Sigmoid colon (tissue), 7 donors: ENCODE data around the gene TBP. TPM values are rescaled to one million over a fixed set of nuclear protein-coding genes. Genes with fewer than 3 reads are reported as not detected.

Source experiments
- DNase-seq: peaks from one replicate; pipeline ENCODE4 v3.0.0-alpha.2; 2019
- H3K27ac ChIP-seq, 4 donors: fragments of 200-600 bp; sonication (generic); one replicate each; pipeline ENCODE4 v1.5.1; 2016 to 2019; ENCODE audit warnings: mild to moderate bottlenecking in 1 of 4
- H3K27me3 ChIP-seq, 3 donors: fragments of 200-600 bp; sonication (generic); one replicate each; pipeline ENCODE4 v1.5.1; 2019; ENCODE audit warnings: mild to moderate bottlenecking in 1 of 3
- H3K36me3 ChIP-seq, 4 donors: fragments of 200-600 bp; sonication (generic); one replicate each; pipeline ENCODE4 v1.5.1; 2016 to 2019
- H3K4me1 ChIP-seq, 4 donors: fragments of 200-600 bp; sonication (generic); one replicate each; pipeline ENCODE4 v1.5.1; 2017 to 2019
- H3K4me3 ChIP-seq, 4 donors: fragments of 200-600 bp; sonication (generic); one replicate each; pipeline ENCODE4 v1.5.1; 2017 to 2019; ENCODE audit warnings: mild to moderate bottlenecking in 2 of 4, moderate library complexity in 1 of 4
- H3K9me3 ChIP-seq, 4 donors: fragments of 200-600 bp in 3 of 4; sonication (generic) in 3 of 4; one replicate each; pipeline versions ENCODE4 v1.5.1 to v1.6.1; 2013 to 2019
- CTCF ChIP-seq, 4 experiments: fragments of 450-650 bp in 3 of 4; fragments of 200-600 bp in 1 of 4; IDR thresholded peaks; one replicate each; pipeline ENCODE4 v1.5.1; 2016 to 2019; ENCODE audit warnings: antibody characterized with exemption in 4 of 4, mild to moderate bottlenecking in 3 of 4, moderate library complexity in 2 of 4
- EP300 ChIP-seq, 4 donors: sonication (generic); formaldehyde crosslinking; IDR thresholded peaks; one replicate each; pipeline ENCODE4 v1.6.1; 2017; ENCODE audit warnings: antibody characterized with exemption in 4 of 4
- POLR2A ChIP-seq, 2 donors: fragments of 450-650 bp; IDR thresholded peaks; one replicate each; pipeline ENCODE4 v1.6.1; 2016; ENCODE audit warnings: antibody characterized with exemption in 2 of 2, mild to moderate bottlenecking in 2 of 2, moderate library complexity in 2 of 2
- POLR2AphosphoS5 ChIP-seq, 4 donors: sonication (generic); formaldehyde crosslinking; IDR thresholded peaks; one replicate each; pipeline ENCODE4 v1.6.1; 2017; ENCODE audit warnings: antibody characterized with exemption in 4 of 4
- WGBS, 2 donors: extraction: QIAGEN DNeasy Blood & Tissue Kit; methylation state at CpG; one replicate each; pipeline ENCODE4 v1.1.7; 2013; 5-methylcytosine and 5-hydroxymethylcytosine counted together
- intact Hi-C: fragments of 100-400 bp; cut with DNase I; formaldehyde crosslinking; loops from one replicate; pipeline ENCODE4 v1.15.1; 2023
- polyA plus RNA-seq, 3 donors: library from polyadenylated mRNA; stranded (reverse); fragments of 200-250 nt; gene quantifications; one replicate each; pipeline ENCODE4 v1.2.3, GENCODE V29; 2013
- total RNA-seq, 4 donors: library from RNA; depleted of rRNA; stranded (reverse); fragments of >200 nt; gene quantifications; one replicate each; pipeline ENCODE4 v1.1.0, GENCODE V29; 2016
- donor health status: healthy with polysubstance abuse.
- donor health status: Bipolar disorder and iron deficiency.
- donor health status: healthy.

Gene TBP
- total and polyA plus RNA-seq, 7 donors: 6.0 to 31.0 (median 17.1) TPM

- TF ChIP-seq POLR2A (IDR thresholded peaks at IDR 0.05): no peak
- no peak for TF ChIP-seq CTCF (IDR thresholded peaks at IDR 0.05)
- no peak for TF ChIP-seq EP300 (IDR thresholded peaks at IDR 0.05)
- no peak for TF ChIP-seq POLR2AphosphoS5 (IDR thresholded peaks at IDR 0.05)
- Histone ChIP-seq H3K27ac (no peak overlapping the region), H3K9me3 (no peaks in the 10 kb centered on the region), H3K4me3 (no peak overlapping the region), H3K27me3 (no peaks in the 10 kb centered on the region), H3K4me1 (no peaks in the 10 kb centered on the region), H3K36me3 (no peaks in the 10 kb centered on the region)
- intact Hi-C loops: no loop called here
- no peak for DNase-seq
- 92 to 93% methylated on average over 3 of the region's 3 CpGs for WGBS, 2 donors
Measured at GRCh38 chr6:170509723-170510018, 44.5 kb upstream of the TBP start.

- Histone ChIP-seq H3K4me3 (no peak overlapping the region), H3K27me3 (no peaks in the 10 kb centered on the region), H3K4me1 (no peaks in the 10 kb centered on the region), H3K36me3 (no peaks in the 10 kb centered on the region), H3K9me3 (no peaks in the 10 kb centered on the region), H3K27ac (no peak overlapping the region)
- DNase-seq: no peak
- 92% methylated on average over 20 of the region's 20 CpGs for WGBS, 2 donors
- intact Hi-C loops: no loop called here
- TF ChIP-seq EP300 (IDR thresholded peaks at IDR 0.05) (no peak), POLR2AphosphoS5 (IDR thresholded peaks at IDR 0.05) (no peak), POLR2A (IDR thresholded peaks at IDR 0.05) (no peak), CTCF (IDR thresholded peaks at IDR 0.05) (no peak)
Measured at GRCh38 chr6:170510631-170511030, 43.5 kb upstream of the TBP start.

GRCh38 chr6:170512249-170512648 lies 41.9 kb upstream of the TBP start:
- no peaks in the 10 kb centered on the region for H3K4me1 ChIP-seq
- no peaks in the 10 kb centered on the region for H3K27me3 ChIP-seq
- H3K4me3 ChIP-seq: no peak overlapping the region
- intact Hi-C loops: no loop called here
- H3K36me3 ChIP-seq: no peaks in the 10 kb centered on the region
- no peak overlapping the region for H3K27ac ChIP-seq
- WGBS, 2 donors: 86% methylated on average over 4 of the region's 4 CpGs
- TF ChIP-seq POLR2A (IDR thresholded peaks at IDR 0.05) (no peak), CTCF (IDR thresholded peaks at IDR 0.05) (no peak), POLR2AphosphoS5 (IDR thresholded peaks at IDR 0.05) (no peak), EP300 (IDR thresholded peaks at IDR 0.05) (no peak)
- H3K9me3 ChIP-seq: no peaks in the 10 kb centered on the region
- DNase-seq: no peak

GRCh38 chr6:170514908-170515307 lies 39.3 kb upstream of the TBP start:
- 81 to 86% methylated on average over 1 of the region's 1 CpG for WGBS, 2 donors
- no peak overlapping the region for H3K27ac ChIP-seq
- no peaks in the 10 kb centered on the region for H3K9me3 ChIP-seq
- no peaks in the 10 kb centered on the region for H3K27me3 ChIP-seq
- no peak for DNase-seq
- intact Hi-C loops: no loop called here
- H3K4me3 ChIP-seq: no peak overlapping the region
- no peaks in the 10 kb centered on the region for H3K4me1 ChIP-seq
- H3K36me3 ChIP-seq: no peaks in the 10 kb centered on the region
- TF ChIP-seq EP300 (IDR thresholded peaks at IDR 0.05): no peak
- no peak for TF ChIP-seq CTCF (IDR thresholded peaks at IDR 0.05)
- TF ChIP-seq POLR2A (IDR thresholded peaks at IDR 0.05): no peak
- TF ChIP-seq POLR2AphosphoS5 (IDR thresholded peaks at IDR 0.05): no peak

GRCh38 chr6:170516783-170517616 lies 37.2 kb upstream of the TBP start:
- DNase-seq: no peak
- no peak overlapping the region for H3K27ac ChIP-seq
- peak in 3 of 4 experiments; percentile 22 to 50 (median 34) for TF ChIP-seq CTCF (IDR thresholded peaks at IDR 0.05)
- no peak for TF ChIP-seq POLR2A (IDR thresholded peaks at IDR 0.05)
- no peaks in the 10 kb centered on the region for H3K9me3 ChIP-seq
- no peaks in the 10 kb centered on the region for H3K4me1 ChIP-seq
- 0 to 1% methylated on average over 4 of the region's 4 CpGs for WGBS, 2 donors
- H3K27me3 ChIP-seq: no peaks in the 10 kb centered on the region
- intact Hi-C loops: no loop called here
- H3K4me3 ChIP-seq: no peak overlapping the region
- no peaks in the 10 kb centered on the region for H3K36me3 ChIP-seq
